Gastrocnemius medialis (tissue), 4 donors: ENCODE measurements around the gene ABCG2. TPM values are rescaled to one million over a fixed set of nuclear protein-coding genes. Genes with fewer than 3 reads are reported as not detected.
"Not testable (repeated sequence)": the region's sequence is repeated elsewhere in the genome, so short reads cannot be mapped to it uniquely, and the experiment has no call there.

Source experiments
- ATAC-seq, 2 donors: fragments of 150-250 bp; one replicate each; pipeline ENCODE4 v1.9.1; 2016
- DNase-seq, 2 donors: peaks; one replicate each; pipeline ENCODE4 v3.0.0-alpha.2; 2019
- H3K27ac ChIP-seq, 4 donors: fragments of 200-600 bp; sonication (generic); 1 replicate in 1 of 4; 2 replicates in 3 of 4; pipeline ENCODE4 v1.5.1; 2016 to 2018; ENCODE audit warnings: mild to moderate bottlenecking in 2 of 4, moderate library complexity in 1 of 4
- H3K27me3 ChIP-seq, 3 donors: fragments of 200-600 bp; sonication (generic) in 2 of 3; 1 replicate in 1 of 3; 2 replicates in 2 of 3; pipeline versions ENCODE4 v1.5.1 to v1.6.0; 2016 to 2019; ENCODE audit warnings: mild to moderate bottlenecking in 1 of 3, moderate library complexity in 1 of 3
- H3K36me3 ChIP-seq, 2 donors: fragments of 200-600 bp; sonication (generic) in 1 of 2; one replicate each; pipeline ENCODE4 v1.5.1; 2017 to 2018
- H3K4me1 ChIP-seq, 2 donors: fragments of 200-600 bp; sonication (generic) in 1 of 2; one replicate each; pipeline ENCODE4 v1.5.1; 2016 to 2017; ENCODE audit warnings: mild to moderate bottlenecking in 2 of 2
- H3K4me3 ChIP-seq, 4 donors: fragments of 200-600 bp; sonication (generic) in 3 of 4; 1 replicate in 1 of 4; 2 replicates in 3 of 4; pipeline ENCODE4 v1.5.1; 2016 to 2019; ENCODE audit warnings: mild to moderate bottlenecking in 2 of 4
- H3K9me3 ChIP-seq, 3 donors: fragments of 200-600 bp; sonication (generic) in 2 of 3; 1 replicate in 1 of 3; 2 replicates in 2 of 3; pipeline ENCODE4 v1.5.1; 2016 to 2019
- POLR2A ChIP-seq, 2 donors: fragments of 450-650 bp; IDR thresholded peaks; one replicate each; pipeline ENCODE4 v1.6.1; 2017; ENCODE audit warnings: antibody characterized with exemption in 2 of 2, mild to moderate bottlenecking in 2 of 2, moderate library complexity in 2 of 2
- in situ Hi-C, 4 donors: fragments of 200-750 bp; cut with MboI; loops; one replicate each; pipeline versions ENCODE4 v1.15.0 to v1.8.0; 2017; ENCODE audit warnings: low sequenced_read_pairs in 4 of 4
- intact Hi-C: fragments of 100-400 bp; cut with DNase I; formaldehyde crosslinking; loops from one replicate; pipeline ENCODE4 v1.15.1; 2023; ENCODE audit warnings: low total_unique reads
- total RNA-seq, 4 donors: library from RNA; depleted of rRNA; stranded (reverse); fragments of >200 nt; gene quantifications; one replicate each; pipeline versions ENCODE4 v1.1.0 to v1.2.3, GENCODE V29; 2016
- TF ChIP-seq, protein P1 (sequence below), 5 experiments: fragments of 450-650 bp in 3 of 5; fragments of 200-600 bp in 2 of 5; sonication (generic) in 2 of 5; IDR thresholded peaks in 4 of 5; conservative IDR thresholded peaks in 1 of 5; 1 replicate in 4 of 5; 2 replicates in 1 of 5; pipeline ENCODE4 v1.5.1; 2016 to 2019; ENCODE audit warnings: antibody characterized with exemption in 5 of 5, mild to moderate bottlenecking in 3 of 5, moderate library complexity in 3 of 5

ABCG2 gene
- total RNA-seq, 4 donors from 2014 or later, result 0.22 to 0.75 (median 0.23) TPM; not detected in 1

DNA sequence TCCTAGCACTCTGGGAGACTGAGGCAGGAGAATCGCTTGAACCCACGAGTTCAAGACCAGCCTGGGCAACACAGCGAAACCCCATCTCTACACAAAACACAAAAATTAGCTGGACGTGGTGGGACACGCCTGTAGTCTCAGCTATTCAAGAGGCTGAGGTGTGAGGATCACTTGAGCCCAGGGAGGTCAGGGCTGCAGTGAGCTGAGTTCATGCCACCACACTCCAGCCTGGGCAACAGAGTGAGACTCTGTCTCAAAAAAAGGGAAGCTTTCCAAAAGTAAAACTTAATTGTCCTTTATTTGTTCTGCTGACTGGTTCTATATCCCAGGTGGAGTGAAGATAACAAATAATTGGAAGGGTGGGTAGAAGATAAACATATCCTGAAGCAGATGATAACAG, 45.6 kb downstream of the ABCG2 start:
- Histone ChIP-seq H3K27ac (no peak overlapping the region), H3K4me3 (no peak overlapping the region), H3K4me1 (peaks cover 0 to 2% of the 10 kb centered on the region in 2 donors), H3K36me3 (no peaks in the 10 kb centered on the region), H3K9me3 (no peaks in the 10 kb centered on the region), H3K27me3 (no peaks in the 10 kb centered on the region)
- ATAC-seq (no peak), DNase-seq (no peak)
- no peak for TF ChIP-seq POLR2A (IDR thresholded peaks at IDR 0.05)
- TF ChIP-seq, protein P1, sequence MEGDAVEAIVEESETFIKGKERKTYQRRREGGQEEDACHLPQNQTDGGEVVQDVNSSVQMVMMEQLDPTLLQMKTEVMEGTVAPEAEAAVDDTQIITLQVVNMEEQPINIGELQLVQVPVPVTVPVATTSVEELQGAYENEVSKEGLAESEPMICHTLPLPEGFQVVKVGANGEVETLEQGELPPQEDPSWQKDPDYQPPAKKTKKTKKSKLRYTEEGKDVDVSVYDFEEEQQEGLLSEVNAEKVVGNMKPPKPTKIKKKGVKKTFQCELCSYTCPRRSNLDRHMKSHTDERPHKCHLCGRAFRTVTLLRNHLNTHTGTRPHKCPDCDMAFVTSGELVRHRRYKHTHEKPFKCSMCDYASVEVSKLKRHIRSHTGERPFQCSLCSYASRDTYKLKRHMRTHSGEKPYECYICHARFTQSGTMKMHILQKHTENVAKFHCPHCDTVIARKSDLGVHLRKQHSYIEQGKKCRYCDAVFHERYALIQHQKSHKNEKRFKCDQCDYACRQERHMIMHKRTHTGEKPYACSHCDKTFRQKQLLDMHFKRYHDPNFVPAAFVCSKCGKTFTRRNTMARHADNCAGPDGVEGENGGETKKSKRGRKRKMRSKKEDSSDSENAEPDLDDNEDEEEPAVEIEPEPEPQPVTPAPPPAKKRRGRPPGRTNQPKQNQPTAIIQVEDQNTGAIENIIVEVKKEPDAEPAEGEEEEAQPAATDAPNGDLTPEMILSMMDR (IDR thresholded peaks at IDR 0.05 in 4 of 5, conservative IDR thresholded peaks at IDR 0.05 in 1 of 5), result no peak
- intact Hi-C loops (no loop called here), in situ Hi-C loops (no loop called here)

DNA sequence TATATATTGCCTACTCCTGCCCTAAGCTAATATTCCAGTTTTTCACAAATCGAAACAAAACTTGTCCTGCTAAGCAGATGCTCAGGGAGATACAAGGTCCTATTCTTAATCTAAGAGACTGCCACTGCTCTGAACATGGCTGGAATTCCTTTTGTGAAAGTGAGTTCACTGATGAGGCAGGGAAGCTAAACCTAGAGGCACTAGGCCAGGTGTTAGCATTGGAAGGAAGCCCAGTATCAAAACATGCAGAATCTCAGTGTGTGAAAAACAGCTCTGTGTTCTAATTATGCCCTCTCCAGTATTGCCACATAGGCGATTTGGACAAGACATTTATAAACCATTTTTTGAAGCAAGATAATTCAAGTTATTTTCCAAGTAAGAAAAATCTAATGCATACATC, 47.6 kb downstream of the ABCG2 start:
- TF ChIP-seq POLR2A (IDR thresholded peaks at IDR 0.05), result no peak
- TF ChIP-seq, protein P1 (IDR thresholded peaks at IDR 0.05 in 4 of 5, conservative IDR thresholded peaks at IDR 0.05 in 1 of 5), result no peak
- no peaks in the 10 kb centered on the region for H3K9me3 ChIP-seq
- no peak overlapping the region for H3K27ac ChIP-seq
- intact Hi-C loops, result no loop called here
- DNase-seq (no peak), ATAC-seq (no peak)
- in situ Hi-C loops, result no loop called here
- no peaks in the 10 kb centered on the region for H3K27me3 ChIP-seq
- peaks cover 3 to 13% of the 10 kb centered on the region in 2 donors for H3K4me1 ChIP-seq
- no peaks in the 10 kb centered on the region for H3K36me3 ChIP-seq
- no peak overlapping the region for H3K4me3 ChIP-seq

GRCh38 chr4:88109123-88109881, 49.1 kb downstream of the ABCG2 start:
- Histone ChIP-seq H3K9me3 (no peaks in the 10 kb centered on the region), H3K4me3 (no peak overlapping the region), H3K27ac (no peak overlapping the region), H3K27me3 (no peaks in the 10 kb centered on the region), H3K4me1 (peaks cover 3 to 13% of the 10 kb centered on the region in 2 donors), H3K36me3 (no peaks in the 10 kb centered on the region)
- TF ChIP-seq, protein P1 (IDR thresholded peaks at IDR 0.05 in 4 of 5, conservative IDR thresholded peaks at IDR 0.05 in 1 of 5), result no peak
- TF ChIP-seq POLR2A (IDR thresholded peaks at IDR 0.05), result no peak
- in situ Hi-C loops, result no loop called here
- intact Hi-C loops, result no loop called here
- ATAC-seq (no peak), DNase-seq (no peak)

DNA sequence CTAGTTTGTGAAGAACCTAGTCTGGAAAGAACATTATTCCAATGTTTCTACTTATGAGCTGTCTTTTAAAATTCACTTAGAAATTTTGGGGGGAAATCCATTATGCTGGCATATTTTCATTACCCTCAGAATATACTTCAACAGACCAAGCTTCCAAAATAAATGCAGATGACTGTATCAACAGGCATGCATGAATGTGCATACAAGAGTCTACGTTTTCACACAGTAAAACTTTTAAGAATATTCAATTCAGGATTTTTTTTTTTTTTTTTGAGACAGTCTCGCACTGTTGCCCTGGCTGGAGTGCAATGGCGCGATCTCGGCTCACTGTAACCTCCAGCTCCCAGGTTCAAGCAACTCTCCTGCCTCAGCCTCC, 49.7 kb downstream of the ABCG2 start:
- Histone ChIP-seq H3K27me3 (no peaks in the 10 kb centered on the region), H3K4me3 (no peak overlapping the region), H3K27ac (no peak overlapping the region), H3K9me3 (no peaks in the 10 kb centered on the region), H3K36me3 (no peaks in the 10 kb centered on the region), H3K4me1 (peaks cover 3 to 13% of the 10 kb centered on the region in 2 donors)
- TF ChIP-seq, protein P1 (IDR thresholded peaks at IDR 0.05 in 4 of 5, conservative IDR thresholded peaks at IDR 0.05 in 1 of 5), result no peak
- no peak for TF ChIP-seq POLR2A (IDR thresholded peaks at IDR 0.05)
- no peak for DNase-seq
- in situ Hi-C loops (no loop called here), intact Hi-C loops (no loop called here)
- ATAC-seq, result no peak

- ATAC-seq, H3K36me3 ChIP-seq, DNase-seq, H3K4me3 ChIP-seq, in situ Hi-C loops, intact Hi-C loops, H3K9me3 ChIP-seq, H3K27me3 ChIP-seq: not testable (repeated sequence)
- peaks cover 3 to 13% of the 10 kb centered on the region in 2 donors for H3K4me1 ChIP-seq
- H3K27ac ChIP-seq, result peak overlapping the region in 2 of 4 donors; percentile 2 to 54
Observed at GRCh38 chr4:88108108-88108465, 50.4 kb downstream of the ABCG2 start.
